GM12872 (cell line): ENCODE results near the gene MAN1A2.

Source experiments
- CTCF ChIP-seq: IDR thresholded peaks from 3 replicates; pipeline ENCODE4 v1.5.1; 2011; ENCODE audit warnings: low read depth, mild to moderate bottlenecking, low read length, moderate library complexity; ENCODE audit not compliant: insufficient read depth

Gene MAN1A2

GRCh38 chr1:117335376-117336086, 31.7 kb upstream of the MAN1A2 start:
- TF ChIP-seq CTCF, result no peak

GRCh38 chr1:117336088-117336817, 31.0 kb upstream of the MAN1A2 start:
- no peak for TF ChIP-seq CTCF

- TF ChIP-seq CTCF, result no peak
Observed at GRCh38 chr1:117339866-117340700, 27.2 kb upstream of the MAN1A2 start.

- no peak for TF ChIP-seq CTCF
Observed at GRCh38 chr1:117341123-117341522, 26.1 kb upstream of the MAN1A2 start.

- TF ChIP-seq CTCF, result no peak
Observed at GRCh38 chr1:117342397-117342796, 24.9 kb upstream of the MAN1A2 start.

GRCh38 chr1:117346206-117346928, 20.9 kb upstream of the MAN1A2 start:
- no peak for TF ChIP-seq CTCF
